Measurements from ENCODE around the gene IL9R.
"Not testable (repeated sequence)": the region's sequence is repeated elsewhere in the genome, so short reads cannot be mapped to it uniquely, and the experiment has no call there.

GRCh38 chrX:156019846-156020245 lies 22.4 kb downstream of the IL9R start:
- TF ChIP-seq POLR2A (IDR thresholded peaks at IDR 0.05; ENCODE audit: low read length); GATA1 (IDR thresholded peaks at IDR 0.05; ENCODE audit: low read depth, low read length): not testable (repeated sequence)
